ENCODE data around the gene RIIAD1.
"Not testable (repeated sequence)": the region's sequence is repeated elsewhere in the genome, so short reads cannot be mapped to it uniquely, and the experiment has no call there.

The RIIAD1 gene

GRCh38 chr1:151720974-151721787 is at the start of gene RIIAD1:
Gene RIIAD1 (plus strand): TSS chr1:151721522. CDS start chr1:151721537, 15 bp downstream.
- Histone ChIP-seq H3K9ac (ENCODE audit: low read length) (peak within 1 kb of the TSS; percentile 64), H3K36me3 (ENCODE audit: control insufficient read depth, insufficient read depth, low read length) (no peaks in the 10 kb centered on the region), H3K9me3 (ENCODE audit: control insufficient read depth, low read length) (no peaks in the 10 kb centered on the region), H3K27me3 (ENCODE audit: control insufficient read depth, insufficient read depth, low read length) (peaks cover 13% of the 10 kb centered on the region), H3K4me1 (ENCODE audit: control insufficient read depth, insufficient read depth, low read length) (peaks cover 18% of the 10 kb centered on the region), H3K4me3 (ENCODE audit: low read length) (peak within 1 kb of the TSS; percentile 63)

GRCh38 chr1:151673407-151673806 is 47.9 kb upstream of the RIIAD1 start:
- no peaks in the 10 kb centered on the region for H3K9me3 ChIP-seq (ENCODE audit: control insufficient read depth, low read length)
- H3K9ac ChIP-seq (ENCODE audit: low read length), result no peak overlapping the region
- no peak overlapping the region for H3K4me3 ChIP-seq (ENCODE audit: low read length)
- no peaks in the 10 kb centered on the region for H3K4me1 ChIP-seq (ENCODE audit: control insufficient read depth, insufficient read depth, low read length)
- H3K36me3 ChIP-seq (ENCODE audit: control insufficient read depth, insufficient read depth, low read length), result no peaks in the 10 kb centered on the region
- no peaks in the 10 kb centered on the region for H3K27me3 ChIP-seq (ENCODE audit: control insufficient read depth, insufficient read depth, low read length)

GRCh38 chr1:151680391-151680790 is 40.9 kb upstream of the RIIAD1 start:
- peaks cover 9% of the 10 kb centered on the region for H3K4me1 ChIP-seq (ENCODE audit: control insufficient read depth, insufficient read depth, low read length)
- no peaks in the 10 kb centered on the region for H3K9me3 ChIP-seq (ENCODE audit: control insufficient read depth, low read length)
- no peaks in the 10 kb centered on the region for H3K27me3 ChIP-seq (ENCODE audit: control insufficient read depth, insufficient read depth, low read length)
- no peak overlapping the region for H3K4me3 ChIP-seq (ENCODE audit: low read length)
- peak overlapping the region; percentile 61 for H3K9ac ChIP-seq (ENCODE audit: low read length)
- no peaks in the 10 kb centered on the region for H3K36me3 ChIP-seq (ENCODE audit: control insufficient read depth, insufficient read depth, low read length)

DNA sequence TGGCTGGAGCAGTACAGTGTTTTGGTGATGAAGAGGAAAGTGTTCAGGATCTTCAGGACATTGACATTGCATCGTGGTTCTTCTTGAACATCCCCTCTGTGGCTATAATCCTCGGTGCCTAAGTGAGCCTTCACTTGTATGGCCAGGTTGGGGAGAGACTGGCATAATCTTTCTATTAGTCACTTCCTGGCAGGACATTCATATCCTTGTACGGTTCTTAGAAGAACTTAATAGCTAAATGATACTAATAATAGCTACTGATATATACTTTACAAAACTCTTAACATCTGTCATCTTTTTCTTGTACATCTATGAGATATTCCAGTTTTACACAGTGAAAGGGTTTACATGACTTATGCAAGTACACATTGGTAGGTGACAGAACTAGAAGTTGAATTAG is 40.5 kb upstream of the RIIAD1 start:
- H3K9ac ChIP-seq (ENCODE audit: low read length), result peak overlapping the region; percentile 61
- no peaks in the 10 kb centered on the region for H3K27me3 ChIP-seq (ENCODE audit: control insufficient read depth, insufficient read depth, low read length)
- H3K4me1 ChIP-seq (ENCODE audit: control insufficient read depth, insufficient read depth, low read length), result peaks cover 9% of the 10 kb centered on the region
- no peaks in the 10 kb centered on the region for H3K36me3 ChIP-seq (ENCODE audit: control insufficient read depth, insufficient read depth, low read length)
- H3K4me3 ChIP-seq (ENCODE audit: low read length), result no peak overlapping the region
- no peaks in the 10 kb centered on the region for H3K9me3 ChIP-seq (ENCODE audit: control insufficient read depth, low read length)

GRCh38 chr1:151681923-151682322 is 39.4 kb upstream of the RIIAD1 start:
- Histone ChIP-seq H3K4me1 (ENCODE audit: control insufficient read depth, insufficient read depth, low read length) (peaks cover 9% of the 10 kb centered on the region), H3K9me3 (ENCODE audit: control insufficient read depth, low read length) (no peaks in the 10 kb centered on the region), H3K27me3 (ENCODE audit: control insufficient read depth, insufficient read depth, low read length) (no peaks in the 10 kb centered on the region), H3K36me3 (ENCODE audit: control insufficient read depth, insufficient read depth, low read length) (no peaks in the 10 kb centered on the region), H3K9ac (ENCODE audit: low read length) (no peak overlapping the region), H3K4me3 (ENCODE audit: low read length) (no peak overlapping the region)

DNA sequence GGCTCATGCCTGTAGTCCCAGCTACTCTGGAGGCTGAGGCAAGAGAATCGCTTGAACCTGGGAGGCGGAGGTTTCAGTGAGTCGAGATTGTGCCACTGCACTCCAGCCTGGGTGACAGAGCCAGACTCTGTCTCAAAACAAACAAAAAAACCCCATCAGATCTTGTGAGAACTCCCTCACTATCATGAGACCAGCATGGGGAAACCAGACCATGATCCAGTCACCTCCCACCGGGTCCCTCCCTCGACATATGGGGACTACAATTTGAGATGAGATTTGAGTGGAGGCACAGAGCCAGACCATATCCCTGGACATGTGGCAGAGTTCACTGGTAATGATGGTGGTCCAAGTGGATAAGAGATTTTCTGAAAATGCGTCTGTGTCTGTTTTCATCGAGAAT is 38.4 kb upstream of the RIIAD1 start:
- not testable (repeated sequence) for H3K36me3 ChIP-seq (ENCODE audit: control insufficient read depth, insufficient read depth, low read length); H3K27me3 ChIP-seq (ENCODE audit: control insufficient read depth, insufficient read depth, low read length); H3K4me3 ChIP-seq (ENCODE audit: low read length); H3K9ac ChIP-seq (ENCODE audit: low read length); H3K9me3 ChIP-seq (ENCODE audit: control insufficient read depth, low read length); H3K4me1 ChIP-seq (ENCODE audit: control insufficient read depth, insufficient read depth, low read length)

- no peaks in the 10 kb centered on the region for H3K9me3 ChIP-seq (ENCODE audit: control insufficient read depth, low read length)
- peaks cover 9% of the 10 kb centered on the region for H3K4me1 ChIP-seq (ENCODE audit: control insufficient read depth, insufficient read depth, low read length)
- no peak overlapping the region for H3K9ac ChIP-seq (ENCODE audit: low read length)
- H3K4me3 ChIP-seq (ENCODE audit: low read length), result no peak overlapping the region
- no peaks in the 10 kb centered on the region for H3K36me3 ChIP-seq (ENCODE audit: control insufficient read depth, insufficient read depth, low read length)
- H3K27me3 ChIP-seq (ENCODE audit: control insufficient read depth, insufficient read depth, low read length), result no peaks in the 10 kb centered on the region
These were observed 37.2 kb upstream of the RIIAD1 start for GRCh38 chr1:151684128-151684527.

- Histone ChIP-seq H3K9ac (ENCODE audit: low read length) (no peak overlapping the region), H3K4me1 (ENCODE audit: control insufficient read depth, insufficient read depth, low read length) (no peaks in the 10 kb centered on the region), H3K4me3 (ENCODE audit: low read length) (no peak overlapping the region), H3K9me3 (ENCODE audit: control insufficient read depth, low read length) (no peaks in the 10 kb centered on the region), H3K27me3 (ENCODE audit: control insufficient read depth, insufficient read depth, low read length) (no peaks in the 10 kb centered on the region), H3K36me3 (ENCODE audit: control insufficient read depth, insufficient read depth, low read length) (no peaks in the 10 kb centered on the region)
These were observed 34.8 kb upstream of the RIIAD1 start for GRCh38 chr1:151686561-151686960.

- H3K36me3 ChIP-seq (ENCODE audit: control insufficient read depth, insufficient read depth, low read length), result no peaks in the 10 kb centered on the region
- no peaks in the 10 kb centered on the region for H3K9me3 ChIP-seq (ENCODE audit: control insufficient read depth, low read length)
- H3K27me3 ChIP-seq (ENCODE audit: control insufficient read depth, insufficient read depth, low read length), result no peaks in the 10 kb centered on the region
- no peaks in the 10 kb centered on the region for H3K4me1 ChIP-seq (ENCODE audit: control insufficient read depth, insufficient read depth, low read length)
- H3K4me3 ChIP-seq (ENCODE audit: low read length), result no peak overlapping the region
- H3K9ac ChIP-seq (ENCODE audit: low read length), result no peak overlapping the region
These were observed 31.8 kb upstream of the RIIAD1 start for GRCh38 chr1:151689494-151689893.

- no peak overlapping the region for H3K4me3 ChIP-seq (ENCODE audit: low read length)
- no peaks in the 10 kb centered on the region for H3K27me3 ChIP-seq (ENCODE audit: control insufficient read depth, insufficient read depth, low read length)
- H3K36me3 ChIP-seq (ENCODE audit: control insufficient read depth, insufficient read depth, low read length), result no peaks in the 10 kb centered on the region
- H3K9ac ChIP-seq (ENCODE audit: low read length), result no peak overlapping the region
- no peaks in the 10 kb centered on the region for H3K9me3 ChIP-seq (ENCODE audit: control insufficient read depth, low read length)
- H3K4me1 ChIP-seq (ENCODE audit: control insufficient read depth, insufficient read depth, low read length), result no peaks in the 10 kb centered on the region
These were observed 29.1 kb upstream of the RIIAD1 start for GRCh38 chr1:151692226-151692625.

DNA sequence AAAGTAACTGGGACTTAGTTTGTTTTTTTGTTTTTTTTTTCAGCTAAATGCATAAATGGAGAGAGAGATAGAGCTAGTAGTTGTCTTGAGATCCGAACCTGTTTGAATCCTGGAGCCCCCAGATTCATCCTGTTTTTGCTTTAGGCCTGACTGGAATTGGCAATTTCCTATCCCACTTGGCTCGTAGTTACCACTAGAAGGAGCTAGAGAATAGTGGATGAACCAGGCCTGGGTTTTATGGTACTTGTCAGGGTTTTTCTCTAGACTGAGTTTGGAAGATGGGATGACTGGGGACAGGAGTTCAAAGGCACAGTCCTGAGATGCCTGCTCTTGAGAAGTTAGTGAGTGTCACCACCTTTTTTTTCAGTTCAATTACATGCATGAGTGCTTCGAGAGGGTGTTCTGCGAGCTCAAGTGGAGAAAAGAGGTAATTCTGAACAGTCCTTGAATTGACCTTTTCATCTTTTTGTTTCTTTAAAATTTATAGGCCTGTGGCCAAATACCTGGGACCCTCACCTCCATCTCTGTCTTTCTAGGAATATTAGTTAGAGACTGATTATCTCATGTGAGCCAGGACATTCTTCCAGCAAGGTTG is 28.2 kb upstream of the RIIAD1 start:
- no peak overlapping the region for H3K9ac ChIP-seq (ENCODE audit: low read length)
- no peaks in the 10 kb centered on the region for H3K27me3 ChIP-seq (ENCODE audit: control insufficient read depth, insufficient read depth, low read length)
- no peaks in the 10 kb centered on the region for H3K9me3 ChIP-seq (ENCODE audit: control insufficient read depth, low read length)

DNA sequence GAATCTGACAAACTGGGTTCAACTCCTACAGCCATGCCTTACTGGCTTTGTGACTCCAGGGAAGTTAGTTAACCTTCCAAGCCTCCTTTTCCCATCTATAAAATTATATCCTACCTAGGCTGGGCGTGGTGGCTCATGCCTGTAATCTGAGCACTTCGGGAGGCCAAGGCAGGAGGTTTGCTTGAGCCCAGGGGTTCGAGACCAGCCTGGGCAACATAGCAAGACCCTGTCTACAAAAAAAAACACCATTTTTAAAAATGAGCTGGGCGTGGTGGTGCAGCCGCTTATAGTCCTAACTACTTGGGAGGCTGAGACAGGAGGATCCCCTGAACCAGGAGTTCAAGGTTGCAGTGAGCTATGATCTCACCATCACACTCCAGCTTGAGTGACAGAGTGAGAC is 19.8 kb upstream of the RIIAD1 start:
- H3K9ac ChIP-seq (ENCODE audit: low read length), result no peak overlapping the region
- H3K4me1 ChIP-seq (ENCODE audit: control insufficient read depth, insufficient read depth, low read length), result peaks cover 8% of the 10 kb centered on the region
- no peaks in the 10 kb centered on the region for H3K36me3 ChIP-seq (ENCODE audit: control insufficient read depth, insufficient read depth, low read length)
- H3K9me3 ChIP-seq (ENCODE audit: control insufficient read depth, low read length), result no peaks in the 10 kb centered on the region
- H3K27me3 ChIP-seq (ENCODE audit: control insufficient read depth, insufficient read depth, low read length), result peaks cover 3% of the 10 kb centered on the region
- H3K4me3 ChIP-seq (ENCODE audit: low read length), result no peak overlapping the region

More for the DNA sequence above, 28.2 kb upstream of the RIIAD1 start:
- no peak overlapping the region for H3K4me3 ChIP-seq (ENCODE audit: low read length)
- H3K4me1 ChIP-seq (ENCODE audit: control insufficient read depth, insufficient read depth, low read length), result no peaks in the 10 kb centered on the region
- H3K36me3 ChIP-seq (ENCODE audit: control insufficient read depth, insufficient read depth, low read length), result no peaks in the 10 kb centered on the region
